DOHH2 (cell line): ENCODE measurements around the gene GORASP1.

ENCODE experiments used
- EZH2phosphoT487 ChIP-seq: fragments of 200-600 bp; sonication (generic); IDR thresholded peaks from 2 replicates; pipeline ENCODE4 v1.6.1; 2017; ENCODE audit warnings: borderline replicate concordance, mild to moderate bottlenecking, antibody characterized with exemption, low read length, moderate library complexity, mixed read lengths
- TF ChIP-seq, protein P1 (sequence below): fragments of 200-600 bp; sonication (generic); IDR thresholded peaks from one replicate; pipeline ENCODE4 v1.5.1; 2014; ENCODE audit warnings: antibody characterized with exemption, mild to moderate bottlenecking, low read depth, low read length; ENCODE audit not compliant: poor library complexity, severe bottlenecking

GRCh38 chr3:39104961-39105686, 2.3 kb downstream of the GORASP1 start:
- TF ChIP-seq, protein P1, sequence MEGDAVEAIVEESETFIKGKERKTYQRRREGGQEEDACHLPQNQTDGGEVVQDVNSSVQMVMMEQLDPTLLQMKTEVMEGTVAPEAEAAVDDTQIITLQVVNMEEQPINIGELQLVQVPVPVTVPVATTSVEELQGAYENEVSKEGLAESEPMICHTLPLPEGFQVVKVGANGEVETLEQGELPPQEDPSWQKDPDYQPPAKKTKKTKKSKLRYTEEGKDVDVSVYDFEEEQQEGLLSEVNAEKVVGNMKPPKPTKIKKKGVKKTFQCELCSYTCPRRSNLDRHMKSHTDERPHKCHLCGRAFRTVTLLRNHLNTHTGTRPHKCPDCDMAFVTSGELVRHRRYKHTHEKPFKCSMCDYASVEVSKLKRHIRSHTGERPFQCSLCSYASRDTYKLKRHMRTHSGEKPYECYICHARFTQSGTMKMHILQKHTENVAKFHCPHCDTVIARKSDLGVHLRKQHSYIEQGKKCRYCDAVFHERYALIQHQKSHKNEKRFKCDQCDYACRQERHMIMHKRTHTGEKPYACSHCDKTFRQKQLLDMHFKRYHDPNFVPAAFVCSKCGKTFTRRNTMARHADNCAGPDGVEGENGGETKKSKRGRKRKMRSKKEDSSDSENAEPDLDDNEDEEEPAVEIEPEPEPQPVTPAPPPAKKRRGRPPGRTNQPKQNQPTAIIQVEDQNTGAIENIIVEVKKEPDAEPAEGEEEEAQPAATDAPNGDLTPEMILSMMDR = no peak
- TF ChIP-seq EZH2phosphoT487 = no peak
